C4-2B (cell line): ENCODE data around the gene MSRB1.

Experiments
- ZFX ChIP-seq: fragments of 450-650 bp; IDR thresholded peaks from 2 replicates; pipeline ENCODE4 v1.6.1; 2017
- TF ChIP-seq, protein P1 (sequence below): fragments of 450-650 bp; conservative IDR thresholded peaks from 2 replicates; pipeline ENCODE4 v1.5.1; 2017; ENCODE audit warnings: mild to moderate bottlenecking

DNA sequence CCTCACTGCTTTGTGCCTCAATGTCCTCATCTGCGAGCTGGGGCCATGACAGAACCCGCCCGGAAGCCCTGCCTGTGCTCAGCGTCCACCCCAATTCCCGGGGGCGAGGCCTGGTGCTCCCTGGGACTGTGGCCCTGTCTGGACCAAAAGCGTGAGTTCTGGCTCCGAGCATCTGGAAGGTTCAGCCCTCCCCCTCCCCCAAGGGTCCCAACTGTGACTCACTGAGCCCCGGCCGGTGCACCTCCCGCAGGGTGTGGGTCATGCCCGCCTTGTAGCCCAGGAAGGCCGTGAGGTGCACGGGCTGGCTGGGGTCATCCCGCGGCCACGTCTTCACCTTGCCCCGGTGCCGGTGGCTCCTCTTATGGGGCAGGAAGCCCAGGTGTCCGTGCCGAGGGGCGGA, 10.7 kb upstream of the MSRB1 start:
- TF ChIP-seq, protein P1, sequence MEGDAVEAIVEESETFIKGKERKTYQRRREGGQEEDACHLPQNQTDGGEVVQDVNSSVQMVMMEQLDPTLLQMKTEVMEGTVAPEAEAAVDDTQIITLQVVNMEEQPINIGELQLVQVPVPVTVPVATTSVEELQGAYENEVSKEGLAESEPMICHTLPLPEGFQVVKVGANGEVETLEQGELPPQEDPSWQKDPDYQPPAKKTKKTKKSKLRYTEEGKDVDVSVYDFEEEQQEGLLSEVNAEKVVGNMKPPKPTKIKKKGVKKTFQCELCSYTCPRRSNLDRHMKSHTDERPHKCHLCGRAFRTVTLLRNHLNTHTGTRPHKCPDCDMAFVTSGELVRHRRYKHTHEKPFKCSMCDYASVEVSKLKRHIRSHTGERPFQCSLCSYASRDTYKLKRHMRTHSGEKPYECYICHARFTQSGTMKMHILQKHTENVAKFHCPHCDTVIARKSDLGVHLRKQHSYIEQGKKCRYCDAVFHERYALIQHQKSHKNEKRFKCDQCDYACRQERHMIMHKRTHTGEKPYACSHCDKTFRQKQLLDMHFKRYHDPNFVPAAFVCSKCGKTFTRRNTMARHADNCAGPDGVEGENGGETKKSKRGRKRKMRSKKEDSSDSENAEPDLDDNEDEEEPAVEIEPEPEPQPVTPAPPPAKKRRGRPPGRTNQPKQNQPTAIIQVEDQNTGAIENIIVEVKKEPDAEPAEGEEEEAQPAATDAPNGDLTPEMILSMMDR: no peak
- TF ChIP-seq ZFX: no peak
